Measurements from ENCODE around the gene RHOT1.

DNA sequence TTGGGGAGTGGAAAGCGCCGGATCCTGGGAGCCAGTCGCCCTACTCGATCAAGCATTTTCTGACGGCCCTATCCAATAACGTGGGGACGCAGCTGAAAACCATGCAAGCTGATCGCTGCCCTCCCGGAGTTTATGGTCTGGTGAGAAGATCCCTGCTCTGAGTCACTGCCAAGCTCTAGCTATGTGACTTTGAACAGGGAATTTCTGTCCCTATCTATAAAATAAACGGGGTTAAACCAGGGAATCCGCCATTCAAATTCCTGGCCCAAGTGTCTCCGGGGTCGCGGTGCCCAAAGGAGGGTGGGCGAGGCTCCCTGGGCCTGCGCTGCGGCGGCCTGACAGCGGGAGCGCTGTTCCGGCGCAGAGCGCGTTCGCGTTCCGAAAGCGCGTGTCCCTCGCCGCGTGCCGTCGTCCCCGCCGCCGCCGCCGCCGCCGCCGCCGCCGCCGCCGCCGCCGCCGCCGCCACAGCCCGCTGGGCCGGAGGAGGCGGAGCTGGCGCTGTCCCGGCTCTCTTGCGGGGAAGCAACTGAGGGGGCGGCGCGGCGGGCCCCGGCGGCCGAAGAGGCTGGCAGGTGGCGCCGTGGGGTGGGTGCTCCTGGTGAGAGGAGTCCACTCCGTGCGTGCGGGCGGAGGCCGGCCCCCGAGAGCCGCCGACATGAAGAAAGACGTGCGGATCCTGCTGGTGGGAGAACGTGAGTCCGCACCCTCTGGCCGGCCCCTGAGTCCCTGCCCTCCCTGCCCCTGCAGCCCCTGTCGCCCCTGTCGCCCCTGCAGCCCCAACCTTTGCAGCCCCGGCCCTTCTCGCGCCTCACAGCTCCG lies at the start of gene RHOT1:
- TF ChIP-seq, protein P1, sequence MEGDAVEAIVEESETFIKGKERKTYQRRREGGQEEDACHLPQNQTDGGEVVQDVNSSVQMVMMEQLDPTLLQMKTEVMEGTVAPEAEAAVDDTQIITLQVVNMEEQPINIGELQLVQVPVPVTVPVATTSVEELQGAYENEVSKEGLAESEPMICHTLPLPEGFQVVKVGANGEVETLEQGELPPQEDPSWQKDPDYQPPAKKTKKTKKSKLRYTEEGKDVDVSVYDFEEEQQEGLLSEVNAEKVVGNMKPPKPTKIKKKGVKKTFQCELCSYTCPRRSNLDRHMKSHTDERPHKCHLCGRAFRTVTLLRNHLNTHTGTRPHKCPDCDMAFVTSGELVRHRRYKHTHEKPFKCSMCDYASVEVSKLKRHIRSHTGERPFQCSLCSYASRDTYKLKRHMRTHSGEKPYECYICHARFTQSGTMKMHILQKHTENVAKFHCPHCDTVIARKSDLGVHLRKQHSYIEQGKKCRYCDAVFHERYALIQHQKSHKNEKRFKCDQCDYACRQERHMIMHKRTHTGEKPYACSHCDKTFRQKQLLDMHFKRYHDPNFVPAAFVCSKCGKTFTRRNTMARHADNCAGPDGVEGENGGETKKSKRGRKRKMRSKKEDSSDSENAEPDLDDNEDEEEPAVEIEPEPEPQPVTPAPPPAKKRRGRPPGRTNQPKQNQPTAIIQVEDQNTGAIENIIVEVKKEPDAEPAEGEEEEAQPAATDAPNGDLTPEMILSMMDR (IDR thresholded peaks at IDR 0.05) = peak; percentile 49 to 80 (median 64)
- TF ChIP-seq POLR2A (IDR thresholded peaks at IDR 0.05) = peak in 1 of 4 donors; percentile 46
